Right ventricle myocardium inferior (tissue), 1 donor: Measurements from ENCODE around the gene GGN. TPM values are rescaled to one million over a fixed set of nuclear protein-coding genes. Genes with fewer than 3 reads are reported as not detected.
"Not testable (repeated sequence)": the region's sequence is repeated elsewhere in the genome, so short reads cannot be mapped to it uniquely, and the experiment has no call there.

ENCODE experiments used
- ATAC-seq: fragments of 200-7000 bp; cut with Tn5 transposase; one replicate; pipeline ENCODE4 v1.9.1; 2020; ENCODE audit warnings: mild to moderate bottlenecking, moderate library complexity
- DNase-seq: peaks from one replicate; pipeline ENCODE4 v3.0.0; 2021; ENCODE audit errors: missing footprints
- intact Hi-C: fragments of 100-400 bp; cut with DNase I; formaldehyde crosslinking; loops from one replicate; pipeline ENCODE4 v1.11.0; 2022
- total RNA-seq: library from RNA; stranded (reverse); fragmentation: NEBNext Ultra II Directional; extraction: Animal tissue kit (Norgen Biotek cat#: 25700); gene quantifications from one replicate; pipeline ENCODE4 v1.2.1, GENCODE V29; 2021
- donor health status: DM: no; HTN: yes; CAD: no; lungs with severe emphysema.

GGN gene
- total RNA-seq, 1 donor from 2014 or later: not detected

GRCh38 chr19:38374332-38375097, 13.3 kb downstream of the GGN start, which contains the start of gene PSMD8:
PSMD8 (plus strand) TSS chr19:38374571; CDS start chr19:38374602, 31 bp downstream.
- ATAC-seq: peak; percentile 99
- DNase-seq: peak; percentile 100
- intact Hi-C loops: loop anchor here (1.0 to 2.0 kb wide), 2 partner anchors 28 to 39 kb away; partner anchors contain the start of genes CATSPERG and FAM98C

GRCh38 chr19:38373907-38374331, 13.9 kb downstream of the GGN start:
- DNase-seq (no peak), ATAC-seq (no peak)
- intact Hi-C loops: loop anchor here (1.0 to 2.0 kb wide), 2 partner anchors 29 to 39 kb away; partner anchors contain the start of genes CATSPERG and FAM98C

- intact Hi-C loops: no loop called here
- ATAC-seq (no peak), DNase-seq (no peak)
Observed at GRCh38 chr19:38371081-38371480, 16.8 kb downstream of the GGN start.

- ATAC-seq: no peak
- intact Hi-C loops: no loop called here
- no peak for DNase-seq
Observed at GRCh38 chr19:38370299-38370698, 17.5 kb downstream of the GGN start.

- ATAC-seq (no peak), DNase-seq (no peak)
- intact Hi-C loops: no loop called here
Observed at GRCh38 chr19:38369584-38369983, 18.2 kb downstream of the GGN start.

GRCh38 chr19:38367041-38367440, 20.8 kb downstream of the GGN start:
- DNase-seq (no peak), ATAC-seq (no peak)
- intact Hi-C loops: no loop called here

GRCh38 chr19:38362946-38363688, 24.7 kb downstream of the GGN start:
- ATAC-seq, DNase-seq, intact Hi-C loops: not testable (repeated sequence)

- DNase-seq (peak; percentile 90), ATAC-seq (peak; percentile 74)
- intact Hi-C loops: no loop called here
Observed at GRCh38 chr19:38362076-38362945, 25.5 kb downstream of the GGN start.

GRCh38 chr19:38361633-38362075, 26.2 kb downstream of the GGN start:
- peak; percentile 91 for ATAC-seq
- DNase-seq: peak; percentile 86
- intact Hi-C loops: no loop called here

- peak; percentile 15 for ATAC-seq
- intact Hi-C loops: no loop called here
Observed at GRCh38 chr19:38360839-38361631, 26.8 kb downstream of the GGN start.

GRCh38 chr19:38360351-38360750, 27.5 kb downstream of the GGN start:
- DNase-seq: no peak
- intact Hi-C loops: no loop called here
- ATAC-seq: no peak

More at GRCh38 chr19:38360839-38361631, 26.8 kb downstream of the GGN start:
- DNase-seq: no peak

- ATAC-seq: no peak
- intact Hi-C loops: no loop called here
Observed at GRCh38 chr19:38359242-38360021, 28.4 kb downstream of the GGN start.

GRCh38 chr19:38358071-38358470, 29.8 kb downstream of the GGN start:
- DNase-seq: no peak
- no peak for ATAC-seq
- intact Hi-C loops: no loop called here

More at GRCh38 chr19:38359242-38360021, 28.4 kb downstream of the GGN start:
- DNase-seq: no peak

GRCh38 chr19:38355728-38356725, 31.8 kb downstream of the GGN start:
- DNase-seq (no peak), ATAC-seq (no peak)
- intact Hi-C loops: no loop called here

GRCh38 chr19:38352611-38353010, 35.2 kb downstream of the GGN start:
- intact Hi-C loops: no loop called here
- ATAC-seq (no peak), DNase-seq (no peak)

GRCh38 chr19:38351865-38352395, 35.9 kb downstream of the GGN start:
- ATAC-seq: no peak
- DNase-seq: no peak
- intact Hi-C loops: no loop called here
